Measurements from ENCODE around the gene PRICKLE4. TPM values are rescaled to one million over a fixed set of nuclear protein-coding genes. Genes with fewer than 3 reads are reported as not detected.

Gene PRICKLE4
- total RNA-seq, 1 experiment from 2014 or later = 2.9 TPM

DNA sequence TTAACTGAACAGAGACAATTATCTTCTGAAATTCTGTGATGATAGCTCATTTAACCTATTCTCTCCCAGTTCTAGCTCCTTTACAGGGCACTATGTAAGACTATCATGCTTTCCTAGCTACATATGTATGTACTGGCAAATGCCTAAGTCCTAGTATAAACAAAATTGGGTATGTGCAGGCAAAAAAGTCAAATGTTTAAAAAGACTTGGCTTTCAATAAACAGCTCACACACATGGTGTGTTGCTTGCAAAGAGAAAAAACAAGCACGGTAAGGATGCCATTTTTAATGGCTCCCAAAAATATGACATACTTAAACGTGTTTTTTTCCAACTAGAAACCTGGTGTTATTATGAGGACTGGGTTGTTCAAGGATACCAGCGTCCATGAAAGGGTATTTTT lies 51.7 kb downstream of the PRICKLE4 start:
- Histone ChIP-seq H3K9ac (ENCODE audit: low read length) (no peak overlapping the region), H3K9me3 (ENCODE audit: control insufficient read depth in 1 of 2, insufficient read depth in 1 of 2, low read depth in 1 of 2, low read length in 2 of 2) (no peaks in the 10 kb centered on the region), H3K36me3 (ENCODE audit: control insufficient read depth in 1 of 2, insufficient read depth in 2 of 2, low read length in 2 of 2) (no peaks in the 10 kb centered on the region), H3K9me2 (ENCODE audit: insufficient read depth) (peaks cover 4% of the 10 kb centered on the region; the same call in 1 of the 2 replicates), H3K4me1 (ENCODE audit: control insufficient read depth in 1 of 2, insufficient read depth in 2 of 2, low read length in 2 of 2) (no peaks in the 10 kb centered on the region), H3K27me3 (ENCODE audit: insufficient read depth, low read length) (no peaks in the 10 kb centered on the region), H3K27ac (ENCODE audit: low read depth, low read length) (no peak overlapping the region), H3K4me3 (replicated peaks in 1 of 2; ENCODE audit: low read depth in 1 of 2, low read length in 2 of 2) (no peak overlapping the region), H3K4me2 (ENCODE audit: low read length) (no peak overlapping the region), H4K20me1 (ENCODE audit: insufficient read depth) (no peaks in the 10 kb centered on the region), H2AFZ (ENCODE audit: low read depth, low read length, poor library complexity, severe bottlenecking) (no peak overlapping the region), H3K79me2 (ENCODE audit: insufficient read depth, low read length) (no peaks in the 10 kb centered on the region)
- DNase-seq (ENCODE audit: low read depth, low spot score) = no peak
- ATAC-seq = no peak
- TF ChIP-seq ZNF274 (IDR thresholded peaks at IDR 0.05; ENCODE audit: low read depth, low read length) (no peak), ZFX (IDR thresholded peaks at IDR 0.05) (no peak), SIN3A (IDR thresholded peaks at IDR 0.05; ENCODE audit: low read depth) (no peak), SP1 (IDR thresholded peaks at IDR 0.05; ENCODE audit: low read depth) (no peak), CEBPB (IDR thresholded peaks at IDR 0.05; ENCODE audit: low read depth) (no peak), CBX3 (IDR thresholded peaks at IDR 0.05; ENCODE audit: low read depth) (no peak), FOSL1 (IDR thresholded peaks at IDR 0.05; ENCODE audit: low read depth) (no peak), POLR2A (IDR thresholded peaks at IDR 0.05; ENCODE audit: borderline replicate concordance, extremely low read depth, insufficient read depth, insufficient read length) (no peak), SRF (IDR thresholded peaks at IDR 0.05; ENCODE audit: low read depth) (no peak), ELF1 (IDR thresholded peaks at IDR 0.05; ENCODE audit: borderline replicate concordance, low read depth) (no peak), EZH2 (IDR thresholded peaks at IDR 0.05) (no peak), POLR2AphosphoS5 (IDR thresholded peaks at IDR 0.05; ENCODE audit: low read depth, low read length) (no peak), YY1 (IDR thresholded peaks at IDR 0.05; ENCODE audit: extremely low read depth, insufficient replicate concordance, low read depth, low read length) (no peak), EZH2phosphoT487 (IDR thresholded peaks at IDR 0.05; ENCODE audit: borderline replicate concordance) (no peak)
- TF ChIP-seq, protein P1, sequence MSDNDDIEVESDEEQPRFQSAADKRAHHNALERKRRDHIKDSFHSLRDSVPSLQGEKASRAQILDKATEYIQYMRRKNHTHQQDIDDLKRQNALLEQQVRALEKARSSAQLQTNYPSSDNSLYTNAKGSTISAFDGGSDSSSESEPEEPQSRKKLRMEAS (IDR thresholded peaks at IDR 0.05) = no peak
- TF ChIP-seq, protein P2, sequence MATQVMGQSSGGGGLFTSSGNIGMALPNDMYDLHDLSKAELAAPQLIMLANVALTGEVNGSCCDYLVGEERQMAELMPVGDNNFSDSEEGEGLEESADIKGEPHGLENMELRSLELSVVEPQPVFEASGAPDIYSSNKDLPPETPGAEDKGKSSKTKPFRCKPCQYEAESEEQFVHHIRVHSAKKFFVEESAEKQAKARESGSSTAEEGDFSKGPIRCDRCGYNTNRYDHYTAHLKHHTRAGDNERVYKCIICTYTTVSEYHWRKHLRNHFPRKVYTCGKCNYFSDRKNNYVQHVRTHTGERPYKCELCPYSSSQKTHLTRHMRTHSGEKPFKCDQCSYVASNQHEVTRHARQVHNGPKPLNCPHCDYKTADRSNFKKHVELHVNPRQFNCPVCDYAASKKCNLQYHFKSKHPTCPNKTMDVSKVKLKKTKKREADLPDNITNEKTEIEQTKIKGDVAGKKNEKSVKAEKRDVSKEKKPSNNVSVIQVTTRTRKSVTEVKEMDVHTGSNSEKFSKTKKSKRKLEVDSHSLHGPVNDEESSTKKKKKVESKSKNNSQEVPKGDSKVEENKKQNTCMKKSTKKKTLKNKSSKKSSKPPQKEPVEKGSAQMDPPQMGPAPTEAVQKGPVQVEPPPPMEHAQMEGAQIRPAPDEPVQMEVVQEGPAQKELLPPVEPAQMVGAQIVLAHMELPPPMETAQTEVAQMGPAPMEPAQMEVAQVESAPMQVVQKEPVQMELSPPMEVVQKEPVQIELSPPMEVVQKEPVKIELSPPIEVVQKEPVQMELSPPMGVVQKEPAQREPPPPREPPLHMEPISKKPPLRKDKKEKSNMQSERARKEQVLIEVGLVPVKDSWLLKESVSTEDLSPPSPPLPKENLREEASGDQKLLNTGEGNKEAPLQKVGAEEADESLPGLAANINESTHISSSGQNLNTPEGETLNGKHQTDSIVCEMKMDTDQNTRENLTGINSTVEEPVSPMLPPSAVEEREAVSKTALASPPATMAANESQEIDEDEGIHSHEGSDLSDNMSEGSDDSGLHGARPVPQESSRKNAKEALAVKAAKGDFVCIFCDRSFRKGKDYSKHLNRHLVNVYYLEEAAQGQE (IDR thresholded peaks at IDR 0.05; ENCODE audit: low read depth) = no peak
- TF ChIP-seq, protein P3, sequence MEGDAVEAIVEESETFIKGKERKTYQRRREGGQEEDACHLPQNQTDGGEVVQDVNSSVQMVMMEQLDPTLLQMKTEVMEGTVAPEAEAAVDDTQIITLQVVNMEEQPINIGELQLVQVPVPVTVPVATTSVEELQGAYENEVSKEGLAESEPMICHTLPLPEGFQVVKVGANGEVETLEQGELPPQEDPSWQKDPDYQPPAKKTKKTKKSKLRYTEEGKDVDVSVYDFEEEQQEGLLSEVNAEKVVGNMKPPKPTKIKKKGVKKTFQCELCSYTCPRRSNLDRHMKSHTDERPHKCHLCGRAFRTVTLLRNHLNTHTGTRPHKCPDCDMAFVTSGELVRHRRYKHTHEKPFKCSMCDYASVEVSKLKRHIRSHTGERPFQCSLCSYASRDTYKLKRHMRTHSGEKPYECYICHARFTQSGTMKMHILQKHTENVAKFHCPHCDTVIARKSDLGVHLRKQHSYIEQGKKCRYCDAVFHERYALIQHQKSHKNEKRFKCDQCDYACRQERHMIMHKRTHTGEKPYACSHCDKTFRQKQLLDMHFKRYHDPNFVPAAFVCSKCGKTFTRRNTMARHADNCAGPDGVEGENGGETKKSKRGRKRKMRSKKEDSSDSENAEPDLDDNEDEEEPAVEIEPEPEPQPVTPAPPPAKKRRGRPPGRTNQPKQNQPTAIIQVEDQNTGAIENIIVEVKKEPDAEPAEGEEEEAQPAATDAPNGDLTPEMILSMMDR (IDR thresholded peaks at IDR 0.05 in 2 of 3, conservative IDR thresholded peaks at IDR 0.05 in 1 of 3; ENCODE audit: borderline replicate concordance in 1 of 3, insufficient read depth in 1 of 3, low read depth in 2 of 3, low read length in 2 of 3) = no peak
- TF ChIP-seq, protein P4, sequence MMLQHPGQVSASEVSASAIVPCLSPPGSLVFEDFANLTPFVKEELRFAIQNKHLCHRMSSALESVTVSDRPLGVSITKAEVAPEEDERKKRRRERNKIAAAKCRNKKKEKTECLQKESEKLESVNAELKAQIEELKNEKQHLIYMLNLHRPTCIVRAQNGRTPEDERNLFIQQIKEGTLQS (IDR thresholded peaks at IDR 0.05) = no peak
- ChIA-PET POLR2A (no interaction called here), RAD21 (ENCODE audit: low non-redundant PET in 1 of 2, low total read pairs in 2 of 2, uncharacterized antibody in 2 of 2, unreplicated experiment in 2 of 2) (no interaction called here), CTCF (no interaction called here)
- no TSS peak for BruUV-seq (replicated peaks)
- intact Hi-C loops (cut with micrococcal nuclease) = no loop called here

All from HCT116 (cell line).